Esophagus muscularis mucosa (tissue), 4 donors: Measurements from ENCODE around the gene SLC39A11. TPM values are rescaled to one million over a fixed set of nuclear protein-coding genes. Genes with fewer than 3 reads are reported as not detected.

Experiments
- DNase-seq: peaks from one replicate; pipeline ENCODE4 v3.0.0-alpha.2; 2017; ENCODE audit errors: extremely low spot score
- H3K27ac ChIP-seq, 4 donors: fragments of 200-600 bp; sonication (generic); replicated peaks in 1 of 4; 1 replicate in 3 of 4; 2 replicates in 1 of 4; pipeline ENCODE4 v1.5.1; 2016 to 2019; ENCODE audit warnings: mild to moderate bottlenecking in 1 of 4
- H3K27me3 ChIP-seq, 4 donors: fragments of 200-600 bp; sonication (generic); one replicate each; pipeline versions ENCODE4 v1.5.1 to v1.6.0; 2016 to 2019
- H3K36me3 ChIP-seq, 4 donors: fragments of 200-600 bp; sonication (generic); one replicate each; pipeline ENCODE4 v1.5.1; 2016 to 2019
- H3K4me1 ChIP-seq, 4 donors: fragments of 200-600 bp; sonication (generic); one replicate each; pipeline ENCODE4 v1.5.1; 2016 to 2019
- H3K4me3 ChIP-seq, 4 donors: fragments of 200-600 bp; sonication (generic); 1 replicate in 2 of 4; 2 replicates in 2 of 4; pipeline ENCODE4 v1.5.1; 2016 to 2019; ENCODE audit warnings: mild to moderate bottlenecking in 4 of 4, moderate library complexity in 1 of 4
- H3K9me3 ChIP-seq, 4 donors: fragments of 200-600 bp; sonication (generic); 1 replicate in 3 of 4; 2 replicates in 1 of 4; pipeline ENCODE4 v1.5.1; 2016 to 2019
- CTCF ChIP-seq, 3 experiments: fragments of 200-600 bp in 2 of 3; fragments of 450-650 bp in 1 of 3; sonication (generic) in 2 of 3; IDR thresholded peaks; one replicate each; pipeline ENCODE4 v1.5.1; 2017 to 2019; ENCODE audit warnings: antibody characterized with exemption in 3 of 3, mild to moderate bottlenecking in 2 of 3, moderate library complexity in 1 of 3
- EP300 ChIP-seq: sonication (generic); formaldehyde crosslinking; IDR thresholded peaks from one replicate; pipeline ENCODE4 v1.6.1; 2017; ENCODE audit warnings: antibody characterized with exemption
- POLR2A ChIP-seq: fragments of 450-650 bp; IDR thresholded peaks from one replicate; pipeline ENCODE4 v1.6.1; 2017; ENCODE audit warnings: antibody characterized with exemption, moderate library complexity, mild to moderate bottlenecking, low read depth
- POLR2AphosphoS5 ChIP-seq, 2 donors: sonication (generic); formaldehyde crosslinking; IDR thresholded peaks; one replicate each; pipeline ENCODE4 v1.6.1; 2017; ENCODE audit warnings: antibody characterized with exemption in 2 of 2
- WGBS: methylation state at CpG from one replicate; pipeline ENCODE4 v1.1.5; 2018; 5-methylcytosine and 5-hydroxymethylcytosine counted together
- intact Hi-C: fragments of 100-400 bp; cut with DNase I; formaldehyde crosslinking; loops from one replicate; pipeline ENCODE4 v1.15.1; 2023
- total RNA-seq, 4 donors: library from RNA; depleted of rRNA; stranded (reverse); fragments of >200 nt; gene quantifications; one replicate each; pipeline versions ENCODE4 v1.1.0 to v1.2.1, GENCODE V29; 2016

Gene SLC39A11
- total RNA-seq, 4 donors from 2014 or later, result 7.5 to 20.2 (median 18.4) TPM

GRCh38 chr17:72684405-72685020 is 408.0 kb downstream of the SLC39A11 start:
- no peaks in the 10 kb centered on the region for H3K9me3 ChIP-seq
- no peaks in the 10 kb centered on the region for H3K36me3 ChIP-seq
- H3K4me1 ChIP-seq, result no peaks in the 10 kb centered on the region
- H3K27ac ChIP-seq, result no peak overlapping the region
- WGBS, result 86% methylated on average over 10 of the region's 11 CpGs
- no peak overlapping the region for H3K4me3 ChIP-seq
- DNase-seq, result no peak
- intact Hi-C loops, result no loop called here
- TF ChIP-seq POLR2A (no peak), CTCF (IDR thresholded peaks at IDR 0.05) (no peak)
- no peaks in the 10 kb centered on the region for H3K27me3 ChIP-seq

- intact Hi-C loops, result no loop called here
- Histone ChIP-seq H3K36me3 (no peaks in the 10 kb centered on the region), H3K4me3 (no peak overlapping the region), H3K27ac (no peak overlapping the region), H3K27me3 (no peaks in the 10 kb centered on the region), H3K4me1 (no peaks in the 10 kb centered on the region), H3K9me3 (no peaks in the 10 kb centered on the region)
- TF ChIP-seq POLR2A (no peak), POLR2AphosphoS5 (IDR thresholded peaks at IDR 0.05) (no peak), EP300 (no peak), CTCF (IDR thresholded peaks at IDR 0.05) (no peak)
- DNase-seq, result no peak
- WGBS, result 88% methylated on average over 9 of the region's 10 CpGs
Measured at GRCh38 chr17:72683506-72684404, 408.7 kb downstream of the SLC39A11 start.

- Histone ChIP-seq H3K27ac (no peak overlapping the region), H3K4me3 (no peak overlapping the region), H3K27me3 (no peaks in the 10 kb centered on the region), H3K4me1 (no peaks in the 10 kb centered on the region), H3K36me3 (no peaks in the 10 kb centered on the region), H3K9me3 (no peaks in the 10 kb centered on the region)
- 56% methylated on average over 1 of the region's 1 CpG for WGBS
- TF ChIP-seq POLR2AphosphoS5 (IDR thresholded peaks at IDR 0.05) (no peak), EP300 (no peak), POLR2A (no peak), CTCF (IDR thresholded peaks at IDR 0.05) (no peak)
- no peak for DNase-seq
- intact Hi-C loops, result no loop called here
Measured at GRCh38 chr17:72682605-72683004, 409.9 kb downstream of the SLC39A11 start.

DNA sequence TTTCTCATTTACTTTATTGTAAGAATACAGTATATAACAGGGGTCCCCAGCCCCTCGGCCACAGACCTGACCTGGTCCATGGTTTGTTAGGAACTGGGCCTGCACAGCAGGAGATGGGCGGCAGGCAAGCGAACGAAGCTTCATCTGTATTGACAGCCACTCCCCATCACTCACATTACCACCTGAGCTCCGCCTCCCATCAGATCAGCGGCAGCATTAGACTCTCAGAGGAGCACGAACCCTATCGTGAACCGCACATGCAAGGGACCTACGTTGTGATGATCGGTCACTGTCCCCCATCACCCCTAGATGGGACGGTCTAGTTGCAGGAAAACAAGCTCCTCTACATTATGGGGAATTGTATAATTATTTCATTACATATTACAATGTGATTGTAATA is 410.6 kb downstream of the SLC39A11 start:
- H3K4me3 ChIP-seq, result no peak overlapping the region
- H3K27ac ChIP-seq, result no peak overlapping the region
- DNase-seq, result no peak
- H3K27me3 ChIP-seq, result no peaks in the 10 kb centered on the region
- no peaks in the 10 kb centered on the region for H3K9me3 ChIP-seq
- 86% methylated on average over 12 of the region's 12 CpGs for WGBS
- TF ChIP-seq POLR2AphosphoS5 (IDR thresholded peaks at IDR 0.05), result no peak
- TF ChIP-seq EP300, result no peak
- no peak for TF ChIP-seq POLR2A
- no peak for TF ChIP-seq CTCF (IDR thresholded peaks at IDR 0.05)
- intact Hi-C loops, result no loop called here
- H3K36me3 ChIP-seq, result no peaks in the 10 kb centered on the region
- no peaks in the 10 kb centered on the region for H3K4me1 ChIP-seq
